HG02885 (cell line): ENCODE results near the gene C14orf93.

Experiments
- ATAC-seq: cut with Tn5 transposase; IDR thresholded peaks from one replicate; pipeline ENCODE4 v1.9.1; 2021; ENCODE audit warnings: mild to moderate bottlenecking; ENCODE audit not compliant: unreplicated experiment, poor library complexity

C14orf93 gene

GRCh38 chr14:23047034-23047634 is 37.2 kb upstream of the C14orf93 start:
- no peak for ATAC-seq

- no peak for ATAC-seq
These were observed 35.7 kb upstream of the C14orf93 start for GRCh38 chr14:23045419-23046357.

- no peak for ATAC-seq
These were observed 34.9 kb upstream of the C14orf93 start for GRCh38 chr14:23044840-23045239.

GRCh38 chr14:23043754-23044153 is 33.8 kb upstream of the C14orf93 start:
- no peak for ATAC-seq

- no peak for ATAC-seq
These were observed 33.2 kb upstream of the C14orf93 start for GRCh38 chr14:23043145-23043544.

- ATAC-seq = no peak
These were observed 32.4 kb upstream of the C14orf93 start, which contains the start of gene PSMB11 for GRCh38 chr14:23042162-23042965. TSS of gene PSMB11 (plus strand) at chr14:23042212. CDS start at chr14:23042226, 14 bp downstream.

GRCh38 chr14:23041729-23042128 is 31.8 kb upstream of the C14orf93 start:
- no peak for ATAC-seq

GRCh38 chr14:23040100-23040499 is 30.2 kb upstream of the C14orf93 start:
- ATAC-seq = no peak

- ATAC-seq = no peak
These were observed 25.6 kb upstream of the C14orf93 start for GRCh38 chr14:23035303-23036144.

- ATAC-seq = peak; percentile 92
These were observed 24.8 kb upstream of the C14orf93 start, which contains the start of gene PSMB5 for GRCh38 chr14:23034498-23035302. TSS of gene PSMB5 (minus strand) at chr14:23034900. CDS start at chr14:23034881, 19 bp downstream.

GRCh38 chr14:23033801-23034497 is 24.0 kb upstream of the C14orf93 start:
- no peak for ATAC-seq

- no peak for ATAC-seq
These were observed 23.3 kb upstream of the C14orf93 start for GRCh38 chr14:23033251-23033727.

- no peak for ATAC-seq
These were observed 21.0 kb upstream of the C14orf93 start for GRCh38 chr14:23030936-23031335.

GRCh38 chr14:23028799-23029198 is 18.9 kb upstream of the C14orf93 start:
- no peak for ATAC-seq

GRCh38 chr14:23025151-23025814 is 15.3 kb upstream of the C14orf93 start:
- ATAC-seq = no peak

- no peak for ATAC-seq
These were observed 14.7 kb upstream of the C14orf93 start for GRCh38 chr14:23024612-23025075.

GRCh38 chr14:23023795-23024152 is 13.8 kb upstream of the C14orf93 start:
- no peak for ATAC-seq
